Tongue (tissue), 2 donors: ENCODE measurements around the gene DTL. TPM values are rescaled to one million over a fixed set of nuclear protein-coding genes. Genes with fewer than 3 reads are reported as not detected.
A peak's percentile ranks its signal among the peaks of the same experiment; 100 is the strongest.

Experiments used
- DNase-seq: peaks from one replicate; pipeline ENCODE4 v3.0.0-alpha.2; 2015
- total RNA-seq: library from RNA; depleted of rRNA; stranded (reverse); fragments of >200 nt; gene quantifications from one replicate; pipeline ENCODE4 v1.2.3, GENCODE V29; 2014

Gene DTL
- total RNA-seq, 1 donor from 2014 or later, result 7.4 TPM

- no peak for DNase-seq
Measured at GRCh38 chr1:212037900-212038299, 2.4 kb downstream of the DTL start.

- no peak for DNase-seq
Measured at GRCh38 chr1:212039622-212040021, 4.1 kb downstream of the DTL start.

GRCh38 chr1:212040629-212041412 lies 5.3 kb downstream of the DTL start:
- DNase-seq, result no peak

- DNase-seq, result no peak
Measured at GRCh38 chr1:212042436-212042835, 6.9 kb downstream of the DTL start.

- no peak for DNase-seq
Measured at GRCh38 chr1:212044851-212045250, 9.3 kb downstream of the DTL start.

- DNase-seq, result no peak
Measured at GRCh38 chr1:212045981-212046380, 10.4 kb downstream of the DTL start.

GRCh38 chr1:212053993-212054392 lies 18.4 kb downstream of the DTL start:
- DNase-seq, result no peak

GRCh38 chr1:212055333-212055732 lies 19.8 kb downstream of the DTL start:
- DNase-seq, result no peak

- no peak for DNase-seq
Measured at GRCh38 chr1:212060632-212061472, 25.3 kb downstream of the DTL start.

GRCh38 chr1:212062832-212063438 lies 27.4 kb downstream of the DTL start:
- DNase-seq, result peak; percentile 49

GRCh38 chr1:212067787-212068186 lies 32.2 kb downstream of the DTL start:
- DNase-seq, result no peak

- peak; percentile 73 for DNase-seq
Measured at GRCh38 chr1:212070720-212071302, 35.3 kb downstream of the DTL start.

GRCh38 chr1:212072047-212072446 lies 36.5 kb downstream of the DTL start:
- DNase-seq, result no peak

GRCh38 chr1:212073490-212073889 lies 37.9 kb downstream of the DTL start:
- no peak for DNase-seq

GRCh38 chr1:212074313-212074712 lies 38.8 kb downstream of the DTL start:
- peak; percentile 51 for DNase-seq

GRCh38 chr1:212074856-212075255 lies 39.3 kb downstream of the DTL start:
- DNase-seq, result no peak

- DNase-seq, result no peak
Measured at GRCh38 chr1:212077028-212077427, 41.5 kb downstream of the DTL start.

GRCh38 chr1:212078826-212079225 lies 43.3 kb downstream of the DTL start:
- DNase-seq, result no peak

GRCh38 chr1:212082765-212083406 lies 47.3 kb downstream of the DTL start:
- no peak for DNase-seq

GRCh38 chr1:212089560-212090163 lies 54.1 kb downstream of the DTL start:
- no peak for DNase-seq

GRCh38 chr1:212091438-212092121 lies 56.0 kb downstream of the DTL start:
- DNase-seq, result no peak
